HUES6 (cell line): ENCODE results near the gene LECT2.

Experiments used
- H3K27ac ChIP-seq: 2 replicates; pipeline ENCODE4 v1.7.0; 2013; ENCODE audit warnings: low read depth, mild to moderate bottlenecking, low read length, inconsistent platforms
- H3K27me3 ChIP-seq: 2 replicates; pipeline ENCODE4 v1.6.1; 2013; ENCODE audit warnings: low read length; ENCODE audit not compliant: control insufficient read depth, insufficient read depth
- H3K36me3 ChIP-seq: 2 replicates; pipeline ENCODE4 v1.6.1; 2013; ENCODE audit warnings: low read length; ENCODE audit not compliant: control insufficient read depth, insufficient read depth
- H3K4me1 ChIP-seq: 2 replicates; pipeline ENCODE4 v1.6.1; 2013; ENCODE audit warnings: low read length; ENCODE audit not compliant: control insufficient read depth, insufficient read depth
- H3K4me3 ChIP-seq: 2 replicates; pipeline ENCODE4 v1.5.1; 2013; ENCODE audit warnings: low read depth, low read length
- H3K9ac ChIP-seq: one replicate; pipeline ENCODE4 v1.6.1; 2013; ENCODE audit warnings: mild to moderate bottlenecking, low read length
- H3K9me3 ChIP-seq: 2 replicates; pipeline ENCODE4 v1.6.1; 2013; ENCODE audit warnings: low read depth, low read length; ENCODE audit not compliant: control insufficient read depth, insufficient read depth

The LECT2 gene

GRCh38 chr5:135901633-135902032, 53.1 kb downstream of the LECT2 start:
- peaks cover 19% of the 10 kb centered on the region; the same call in 1 of the 2 replicates for H3K27me3 ChIP-seq
- H3K27ac ChIP-seq = no peak overlapping the region
- no peaks in the 10 kb centered on the region for H3K9me3 ChIP-seq
- H3K4me3 ChIP-seq = no peak overlapping the region
- no peak overlapping the region for H3K9ac ChIP-seq
- H3K4me1 ChIP-seq = no peaks in the 10 kb centered on the region
- no peaks in the 10 kb centered on the region for H3K36me3 ChIP-seq

DNA sequence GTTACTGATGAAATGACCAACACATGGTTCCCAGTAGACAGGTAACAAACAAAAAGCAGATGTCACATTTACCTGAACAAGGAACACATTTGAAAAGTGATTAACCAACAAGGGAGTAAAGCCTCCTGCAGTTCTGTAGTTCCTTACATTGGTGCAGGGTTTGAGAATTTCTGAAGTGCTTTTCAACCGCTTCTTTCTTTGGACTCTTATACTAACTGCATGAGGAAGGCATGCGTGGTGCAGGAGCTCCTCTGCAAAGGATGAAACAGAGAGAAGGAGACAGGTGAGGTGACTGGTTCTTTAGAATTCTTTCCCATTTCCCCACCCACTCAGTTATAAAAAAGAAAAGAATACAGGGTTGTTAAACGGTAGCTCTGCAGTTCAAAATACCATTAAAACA, 54.5 kb downstream of the LECT2 start:
- Histone ChIP-seq H3K4me3 (no peak overlapping the region), H3K4me1 (no peaks in the 10 kb centered on the region), H3K9ac (no peak overlapping the region), H3K9me3 (no peaks in the 10 kb centered on the region), H3K27ac (no peak overlapping the region), H3K27me3 (peaks cover 17% of the 10 kb centered on the region; the same call in 1 of the 2 replicates), H3K36me3 (no peaks in the 10 kb centered on the region)

GRCh38 chr5:135898651-135899050, 56.1 kb downstream of the LECT2 start:
- Histone ChIP-seq H3K9me3 (no peaks in the 10 kb centered on the region), H3K27me3 (peaks cover 14% of the 10 kb centered on the region; the same call in 1 of the 2 replicates), H3K4me3 (no peak overlapping the region)

More at GRCh38 chr5:135898651-135899050, 56.1 kb downstream of the LECT2 start:
- Histone ChIP-seq H3K36me3 (no peaks in the 10 kb centered on the region), H3K4me1 (no peaks in the 10 kb centered on the region), H3K9ac (no peak overlapping the region), H3K27ac (no peak overlapping the region)
